GM21723 (cell line): ENCODE data around the gene SLC24A4.

Experiments used
- ATAC-seq: cut with Tn5 transposase; IDR thresholded peaks from one replicate; pipeline ENCODE4 v1.9.1; 2021; ENCODE audit warnings: mild to moderate bottlenecking, moderate library complexity; ENCODE audit not compliant: unreplicated experiment

SLC24A4 gene, protein sequence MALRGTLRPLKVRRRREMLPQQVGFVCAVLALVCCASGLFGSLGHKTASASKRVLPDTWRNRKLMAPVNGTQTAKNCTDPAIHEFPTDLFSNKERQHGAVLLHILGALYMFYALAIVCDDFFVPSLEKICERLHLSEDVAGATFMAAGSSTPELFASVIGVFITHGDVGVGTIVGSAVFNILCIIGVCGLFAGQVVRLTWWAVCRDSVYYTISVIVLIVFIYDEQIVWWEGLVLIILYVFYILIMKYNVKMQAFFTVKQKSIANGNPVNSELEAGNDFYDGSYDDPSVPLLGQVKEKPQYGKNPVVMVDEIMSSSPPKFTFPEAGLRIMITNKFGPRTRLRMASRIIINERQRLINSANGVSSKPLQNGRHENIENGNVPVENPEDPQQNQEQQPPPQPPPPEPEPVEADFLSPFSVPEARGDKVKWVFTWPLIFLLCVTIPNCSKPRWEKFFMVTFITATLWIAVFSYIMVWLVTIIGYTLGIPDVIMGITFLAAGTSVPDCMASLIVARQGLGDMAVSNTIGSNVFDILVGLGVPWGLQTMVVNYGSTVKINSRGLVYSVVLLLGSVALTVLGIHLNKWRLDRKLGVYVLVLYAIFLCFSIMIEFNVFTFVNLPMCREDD

GRCh38 chr14:92323011-92323915 lies at the start of gene SLC24A4:
SLC24A4 (plus strand) TSS chr14:92323165; CDS start chr14:92323831, 666 bp downstream.
- ATAC-seq: no peak

DNA sequence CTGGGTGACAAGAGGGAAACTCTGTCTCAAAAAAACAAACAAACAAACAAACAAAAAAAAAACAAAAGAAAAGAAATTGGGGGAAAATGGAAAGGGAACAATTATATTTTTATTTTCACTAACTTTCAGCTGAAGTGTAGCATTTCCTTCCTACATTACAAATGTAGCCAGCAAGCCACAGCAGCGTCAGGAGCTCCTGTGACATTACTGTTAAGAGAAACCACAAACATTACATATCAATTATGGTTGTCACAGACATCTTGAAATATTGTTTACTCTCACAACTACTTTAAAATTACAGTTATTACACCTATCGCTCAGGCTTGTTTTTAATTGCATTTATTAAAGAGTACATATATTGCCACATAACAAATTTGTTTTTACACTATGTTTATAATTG lies 49.8 kb upstream of the SLC24A4 start:
- no peak for ATAC-seq

DNA sequence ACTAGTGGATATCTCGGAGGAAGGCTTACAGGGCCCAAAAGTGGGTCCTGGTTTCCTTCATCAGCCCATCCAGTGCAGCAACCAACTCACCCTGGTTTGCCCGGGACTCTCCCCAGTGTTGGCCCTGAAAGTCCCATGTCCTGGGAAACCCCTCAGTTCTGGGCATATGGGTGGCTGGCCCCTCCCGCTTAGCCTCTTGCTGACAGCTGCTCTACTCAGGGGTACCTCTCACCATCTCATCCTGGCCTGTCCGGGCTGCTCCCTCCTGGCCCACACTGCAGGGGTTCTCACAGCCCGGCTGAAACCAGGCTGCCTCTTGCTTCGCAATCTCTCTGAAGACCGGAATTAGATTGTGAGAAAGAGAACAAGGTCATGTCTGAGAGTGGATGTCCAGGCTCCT lies 48.9 kb upstream of the SLC24A4 start:
- ATAC-seq: no peak

- no peak for ATAC-seq
Measured at GRCh38 chr14:92276074-92276473, 46.9 kb upstream of the SLC24A4 start.

- no peak for ATAC-seq
Measured at GRCh38 chr14:92277031-92277430, 45.9 kb upstream of the SLC24A4 start.

GRCh38 chr14:92280554-92281262 lies 42.3 kb upstream of the SLC24A4 start:
- ATAC-seq: no peak

GRCh38 chr14:92282669-92283068 lies 40.3 kb upstream of the SLC24A4 start:
- ATAC-seq: no peak

GRCh38 chr14:92285311-92285710 lies 37.7 kb upstream of the SLC24A4 start:
- no peak for ATAC-seq

GRCh38 chr14:92287987-92288386 lies 35.0 kb upstream of the SLC24A4 start:
- no peak for ATAC-seq

DNA sequence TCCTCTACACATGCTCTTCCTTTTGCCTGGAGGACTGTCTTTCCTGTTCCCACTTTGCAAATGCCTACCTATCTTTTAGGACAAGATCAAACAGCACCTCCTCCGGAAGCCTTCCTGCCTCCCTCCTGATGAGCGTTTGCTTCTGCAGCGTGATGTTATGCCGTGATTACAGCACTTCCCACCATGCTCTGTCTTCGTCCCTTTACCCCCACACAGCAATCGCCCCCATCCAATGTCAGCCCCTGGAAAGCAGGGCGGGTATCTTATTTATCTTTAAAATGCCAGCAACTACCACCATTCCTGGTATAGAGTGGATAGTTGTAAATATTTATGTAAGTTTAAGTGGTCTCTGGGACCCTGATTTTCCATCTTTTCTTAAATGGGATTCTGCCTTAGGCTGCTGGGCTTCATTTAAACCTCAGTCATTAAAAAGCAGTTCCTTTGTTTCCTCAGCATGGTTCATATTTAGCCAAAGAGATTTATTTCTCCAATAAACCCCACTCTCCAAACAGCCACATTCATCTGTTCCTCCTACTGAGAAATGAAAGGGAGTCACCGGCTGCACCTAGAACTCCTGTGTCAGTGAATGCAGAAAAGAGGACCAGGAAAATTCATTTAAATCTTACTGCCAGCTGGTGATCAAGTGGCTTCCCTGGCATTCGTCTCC lies 33.8 kb upstream of the SLC24A4 start:
- no peak for ATAC-seq

- no peak for ATAC-seq
Measured at GRCh38 chr14:92292673-92293072, 30.3 kb upstream of the SLC24A4 start.

GRCh38 chr14:92294506-92294905 lies 28.5 kb upstream of the SLC24A4 start:
- no peak for ATAC-seq

DNA sequence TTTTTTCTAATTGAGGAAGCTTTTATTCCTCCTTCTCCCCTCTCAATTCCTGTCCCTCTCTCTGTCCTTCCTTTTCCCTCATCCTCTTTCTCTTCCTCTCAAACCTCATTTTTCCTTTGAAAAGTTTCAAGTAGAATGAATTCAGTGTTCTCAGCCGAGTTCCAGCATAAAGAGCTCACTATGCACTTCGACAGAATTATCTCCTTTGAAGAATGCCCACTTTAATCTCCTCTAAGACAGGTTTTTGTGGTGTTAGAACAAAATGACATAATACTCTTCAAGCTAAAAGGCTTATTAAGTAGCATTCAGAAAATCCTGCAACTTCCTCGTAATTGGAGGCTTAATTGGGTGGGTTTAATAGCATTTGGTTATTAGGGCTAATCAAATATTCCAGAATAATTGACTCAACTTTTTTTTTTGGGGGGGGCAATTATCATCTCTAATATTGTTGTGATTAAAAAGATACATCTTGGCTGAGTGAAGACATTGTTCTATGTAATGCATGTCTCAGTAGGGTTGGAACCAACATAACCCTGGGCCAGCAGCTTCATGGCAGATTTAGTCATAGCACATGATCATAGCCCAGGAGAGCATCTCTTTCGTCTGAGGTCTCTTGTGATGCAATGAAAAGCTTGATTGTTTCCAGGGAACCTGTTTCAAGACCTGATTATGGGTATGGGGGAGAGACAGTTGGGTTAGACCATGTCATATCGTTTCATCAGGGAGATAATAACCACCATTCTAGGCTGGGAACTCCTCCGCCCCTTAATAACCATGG lies 25.0 kb upstream of the SLC24A4 start:
- no peak for ATAC-seq

GRCh38 chr14:92302481-92302880 lies 20.5 kb upstream of the SLC24A4 start:
- ATAC-seq: no peak

GRCh38 chr14:92308716-92309115 lies 14.2 kb upstream of the SLC24A4 start:
- ATAC-seq: no peak

GRCh38 chr14:92309968-92310530 lies 12.9 kb upstream of the SLC24A4 start:
- ATAC-seq: no peak

DNA sequence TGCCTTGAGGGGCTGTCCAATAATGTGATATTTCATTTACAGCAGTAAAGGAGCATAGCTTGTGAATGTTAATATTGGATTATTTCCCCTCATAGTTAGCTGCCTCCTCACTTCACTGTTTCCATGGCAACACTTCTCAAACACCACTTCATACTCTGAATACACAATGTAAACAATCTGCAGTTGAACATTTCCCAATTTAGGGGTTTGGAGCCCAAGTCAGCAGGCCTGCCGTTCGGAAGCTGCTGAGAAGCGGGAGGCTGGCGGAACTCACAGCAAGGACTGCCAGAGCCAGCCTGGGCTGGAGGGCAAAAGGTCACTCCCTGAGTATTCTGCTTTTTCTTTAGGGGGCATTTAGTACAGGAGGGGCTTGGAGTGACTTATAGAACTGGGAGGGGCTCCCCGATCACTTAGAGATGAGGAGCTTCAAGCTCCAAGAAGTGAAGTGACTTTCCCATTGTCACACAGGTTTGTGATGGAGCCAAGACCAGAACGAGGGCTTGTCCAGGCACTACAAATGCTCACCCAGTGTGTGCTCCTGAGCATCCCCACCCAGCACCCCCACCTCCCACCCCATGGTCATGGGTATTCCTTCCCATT lies 12.1 kb upstream of the SLC24A4 start:
- no peak for ATAC-seq

DNA sequence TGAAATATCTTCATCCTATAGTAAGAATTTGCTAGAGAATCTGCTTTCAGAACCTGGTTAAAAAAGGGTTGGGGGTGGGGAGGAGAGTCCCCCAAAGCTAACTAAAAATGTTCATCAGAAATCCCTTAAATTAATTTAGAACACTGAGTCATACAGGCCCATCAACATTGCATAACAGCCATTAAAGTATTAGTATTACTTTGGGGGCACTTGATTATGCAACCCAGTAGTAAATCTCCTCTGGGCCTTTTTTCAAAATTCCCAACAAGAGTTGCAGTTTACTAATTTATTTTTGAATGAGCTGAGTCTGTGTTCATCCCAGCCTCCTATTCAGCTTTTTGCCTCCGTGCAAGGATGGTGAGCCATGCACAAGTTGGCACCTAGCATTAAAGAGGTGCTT lies 8.8 kb upstream of the SLC24A4 start:
- no peak for ATAC-seq
